Measurements from ENCODE around the gene USP15.

The USP15 gene

GRCh38 chr12:62227091-62227490 lies 33.1 kb upstream of the USP15 start:
- no peaks in the 10 kb centered on the region for H3K79me2 ChIP-seq (ENCODE audit: low read length)
- H3K9me3 ChIP-seq (ENCODE audit: insufficient read depth, low read length): no peaks in the 10 kb centered on the region
- no peaks in the 10 kb centered on the region for H3K27me3 ChIP-seq (ENCODE audit: low read depth, low read length)
- H3K4me3 ChIP-seq (ENCODE audit: low read length): no peak overlapping the region
- H3K9ac ChIP-seq (ENCODE audit: low read length): no peak overlapping the region
- H3K36me3 ChIP-seq (replicated peaks; ENCODE audit: low read depth, low read length): no peaks in the 10 kb centered on the region
- H4K20me1 ChIP-seq (ENCODE audit: insufficient read depth, low read length): no peaks in the 10 kb centered on the region
- no peak overlapping the region for H3K27ac ChIP-seq (ENCODE audit: low read length)
- TF ChIP-seq EZH2phosphoT487 (IDR thresholded peaks at IDR 0.05; ENCODE audit: low read depth): no peak
- no peak for TF ChIP-seq CTCF (IDR thresholded peaks at IDR 0.05; ENCODE audit: low read depth, low read length)
- H3K4me1 ChIP-seq (ENCODE audit: low read length): no peaks in the 10 kb centered on the region
- H3K4me2 ChIP-seq (ENCODE audit: low read length): no peak overlapping the region
- H2AFZ ChIP-seq (ENCODE audit: low read depth, low read length): no peak overlapping the region

GRCh38 chr12:62230652-62231051 lies 29.6 kb upstream of the USP15 start:
- no peak overlapping the region for H2AFZ ChIP-seq (ENCODE audit: low read depth, low read length)
- no peak overlapping the region for H3K4me3 ChIP-seq (ENCODE audit: low read length)
- no peaks in the 10 kb centered on the region for H4K20me1 ChIP-seq (ENCODE audit: insufficient read depth, low read length)
- no peak overlapping the region for H3K9ac ChIP-seq (ENCODE audit: low read length)
- H3K4me2 ChIP-seq (ENCODE audit: low read length): no peak overlapping the region
- no peaks in the 10 kb centered on the region for H3K27me3 ChIP-seq (ENCODE audit: low read depth, low read length)
- H3K4me1 ChIP-seq (ENCODE audit: low read length): no peaks in the 10 kb centered on the region
- no peaks in the 10 kb centered on the region for H3K9me3 ChIP-seq (ENCODE audit: insufficient read depth, low read length)
- TF ChIP-seq EZH2phosphoT487 (IDR thresholded peaks at IDR 0.05; ENCODE audit: low read depth) (no peak), CTCF (IDR thresholded peaks at IDR 0.05; ENCODE audit: low read depth, low read length) (no peak)
- no peaks in the 10 kb centered on the region for H3K79me2 ChIP-seq (ENCODE audit: low read length)
- no peak overlapping the region for H3K27ac ChIP-seq (ENCODE audit: low read length)
- no peaks in the 10 kb centered on the region for H3K36me3 ChIP-seq (replicated peaks; ENCODE audit: low read depth, low read length)

- Histone ChIP-seq H3K9me3 (ENCODE audit: insufficient read depth, low read length) (no peaks in the 10 kb centered on the region), H4K20me1 (ENCODE audit: insufficient read depth, low read length) (no peaks in the 10 kb centered on the region), H3K27me3 (ENCODE audit: low read depth, low read length) (no peaks in the 10 kb centered on the region), H3K79me2 (ENCODE audit: low read length) (no peaks in the 10 kb centered on the region), H3K4me3 (ENCODE audit: low read length) (no peak overlapping the region), H3K36me3 (replicated peaks; ENCODE audit: low read depth, low read length) (no peaks in the 10 kb centered on the region), H3K4me1 (ENCODE audit: low read length) (no peaks in the 10 kb centered on the region), H3K4me2 (ENCODE audit: low read length) (no peak overlapping the region), H3K27ac (ENCODE audit: low read length) (no peak overlapping the region), H3K9ac (ENCODE audit: low read length) (no peak overlapping the region), H2AFZ (ENCODE audit: low read depth, low read length) (no peak overlapping the region)
- TF ChIP-seq CTCF (IDR thresholded peaks at IDR 0.05; ENCODE audit: low read depth, low read length): no peak
- no peak for TF ChIP-seq EZH2phosphoT487 (IDR thresholded peaks at IDR 0.05; ENCODE audit: low read depth)
Observed at GRCh38 chr12:62232143-62232729, 28.0 kb upstream of the USP15 start.

- H3K4me2 ChIP-seq (ENCODE audit: low read length): no peak overlapping the region
- no peaks in the 10 kb centered on the region for H3K4me1 ChIP-seq (ENCODE audit: low read length)
- TF ChIP-seq EZH2phosphoT487 (IDR thresholded peaks at IDR 0.05; ENCODE audit: low read depth) (no peak), CTCF (IDR thresholded peaks at IDR 0.05; ENCODE audit: low read depth, low read length) (no peak)
- H3K36me3 ChIP-seq (replicated peaks; ENCODE audit: low read depth, low read length): no peaks in the 10 kb centered on the region
- no peak overlapping the region for H2AFZ ChIP-seq (ENCODE audit: low read depth, low read length)
- no peaks in the 10 kb centered on the region for H3K79me2 ChIP-seq (ENCODE audit: low read length)
- no peaks in the 10 kb centered on the region for H3K27me3 ChIP-seq (ENCODE audit: low read depth, low read length)
- H3K9ac ChIP-seq (ENCODE audit: low read length): no peak overlapping the region
- no peaks in the 10 kb centered on the region for H3K9me3 ChIP-seq (ENCODE audit: insufficient read depth, low read length)
- H3K27ac ChIP-seq (ENCODE audit: low read length): no peak overlapping the region
- no peak overlapping the region for H3K4me3 ChIP-seq (ENCODE audit: low read length)
- no peaks in the 10 kb centered on the region for H4K20me1 ChIP-seq (ENCODE audit: insufficient read depth, low read length)
Observed at GRCh38 chr12:62233805-62234204, 26.4 kb upstream of the USP15 start.

All from OCI-LY3 (cell line).